C4-2B (cell line): ENCODE measurements around the gene CACNA1H.
"Not testable (repeated sequence)": the region's sequence is repeated elsewhere in the genome, so short reads cannot be mapped to it uniquely, and the experiment has no call there.

ENCODE experiments used
- H3K27ac ChIP-seq: fragments of 450-650 bp; 2 replicates; pipeline ENCODE4 v1.5.1; 2017
- ZFX ChIP-seq: fragments of 450-650 bp; IDR thresholded peaks from 2 replicates; pipeline ENCODE4 v1.6.1; 2017
- TF ChIP-seq, protein P1 (sequence below): fragments of 450-650 bp; conservative IDR thresholded peaks from 2 replicates; pipeline ENCODE4 v1.5.1; 2017; ENCODE audit warnings: mild to moderate bottlenecking

CACNA1H gene

DNA sequence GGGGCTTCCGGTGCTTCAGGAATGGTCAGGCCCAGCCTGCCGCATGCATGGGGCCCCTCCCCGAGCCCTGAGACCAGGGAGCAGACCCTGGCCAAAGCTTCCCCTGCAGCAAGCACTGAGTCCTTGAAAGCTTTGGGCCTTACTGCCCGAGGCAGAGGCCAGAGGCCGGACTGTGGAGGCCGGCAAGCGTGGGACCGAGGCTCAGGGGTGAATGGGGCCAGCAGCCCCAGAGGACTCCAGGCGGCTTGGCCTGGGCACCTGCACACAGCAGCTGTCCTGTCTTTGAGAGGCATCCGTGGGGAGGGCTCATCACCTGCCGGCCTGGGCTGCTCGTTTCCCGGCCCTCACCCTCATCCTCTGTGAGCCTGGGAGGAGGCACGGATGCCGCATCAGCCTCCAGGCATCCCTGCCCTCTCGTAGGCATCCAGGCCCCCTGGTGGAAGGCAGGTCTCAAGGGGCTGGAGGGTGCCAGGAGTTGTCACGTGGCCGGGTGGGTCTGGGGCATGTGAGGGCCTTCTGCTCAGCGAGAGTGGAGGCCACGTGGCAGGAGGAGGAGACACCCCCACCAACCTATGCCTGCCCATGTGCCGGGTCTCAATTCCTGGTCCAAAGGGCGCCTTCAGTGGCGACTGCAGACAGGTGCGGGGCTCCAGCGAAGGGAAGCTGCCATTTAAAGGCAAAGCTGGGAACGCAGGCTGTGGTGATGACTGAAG lies 31.4 kb downstream of the CACNA1H start:
- no peak overlapping the region for H3K27ac ChIP-seq
- TF ChIP-seq, protein P1, sequence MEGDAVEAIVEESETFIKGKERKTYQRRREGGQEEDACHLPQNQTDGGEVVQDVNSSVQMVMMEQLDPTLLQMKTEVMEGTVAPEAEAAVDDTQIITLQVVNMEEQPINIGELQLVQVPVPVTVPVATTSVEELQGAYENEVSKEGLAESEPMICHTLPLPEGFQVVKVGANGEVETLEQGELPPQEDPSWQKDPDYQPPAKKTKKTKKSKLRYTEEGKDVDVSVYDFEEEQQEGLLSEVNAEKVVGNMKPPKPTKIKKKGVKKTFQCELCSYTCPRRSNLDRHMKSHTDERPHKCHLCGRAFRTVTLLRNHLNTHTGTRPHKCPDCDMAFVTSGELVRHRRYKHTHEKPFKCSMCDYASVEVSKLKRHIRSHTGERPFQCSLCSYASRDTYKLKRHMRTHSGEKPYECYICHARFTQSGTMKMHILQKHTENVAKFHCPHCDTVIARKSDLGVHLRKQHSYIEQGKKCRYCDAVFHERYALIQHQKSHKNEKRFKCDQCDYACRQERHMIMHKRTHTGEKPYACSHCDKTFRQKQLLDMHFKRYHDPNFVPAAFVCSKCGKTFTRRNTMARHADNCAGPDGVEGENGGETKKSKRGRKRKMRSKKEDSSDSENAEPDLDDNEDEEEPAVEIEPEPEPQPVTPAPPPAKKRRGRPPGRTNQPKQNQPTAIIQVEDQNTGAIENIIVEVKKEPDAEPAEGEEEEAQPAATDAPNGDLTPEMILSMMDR: no peak; the same call in 1 of the 2 replicates
- TF ChIP-seq ZFX: no peak

DNA sequence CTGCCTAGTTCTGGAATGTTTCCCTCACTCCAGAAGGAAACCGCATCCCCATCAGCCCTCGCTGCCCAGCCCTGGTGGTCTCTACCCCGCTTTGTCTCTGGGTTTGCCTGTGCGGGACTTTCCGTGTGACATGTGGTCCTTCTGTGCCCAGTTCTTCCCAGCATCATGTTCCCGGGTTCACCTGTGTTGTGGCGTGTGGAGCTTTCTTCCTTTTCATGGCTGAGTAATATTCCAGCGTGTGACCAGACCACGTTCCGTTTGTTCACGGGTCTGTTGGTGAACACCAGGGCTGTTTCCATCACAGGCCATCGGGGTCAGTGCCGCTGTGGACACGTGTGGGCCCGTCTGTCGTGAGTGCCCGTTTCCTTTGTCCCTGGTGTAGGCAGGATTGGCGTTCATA lies 32.1 kb downstream of the CACNA1H start:
- H3K27ac ChIP-seq: no peak overlapping the region
- TF ChIP-seq, protein P1: no peak
- no peak for TF ChIP-seq ZFX

DNA sequence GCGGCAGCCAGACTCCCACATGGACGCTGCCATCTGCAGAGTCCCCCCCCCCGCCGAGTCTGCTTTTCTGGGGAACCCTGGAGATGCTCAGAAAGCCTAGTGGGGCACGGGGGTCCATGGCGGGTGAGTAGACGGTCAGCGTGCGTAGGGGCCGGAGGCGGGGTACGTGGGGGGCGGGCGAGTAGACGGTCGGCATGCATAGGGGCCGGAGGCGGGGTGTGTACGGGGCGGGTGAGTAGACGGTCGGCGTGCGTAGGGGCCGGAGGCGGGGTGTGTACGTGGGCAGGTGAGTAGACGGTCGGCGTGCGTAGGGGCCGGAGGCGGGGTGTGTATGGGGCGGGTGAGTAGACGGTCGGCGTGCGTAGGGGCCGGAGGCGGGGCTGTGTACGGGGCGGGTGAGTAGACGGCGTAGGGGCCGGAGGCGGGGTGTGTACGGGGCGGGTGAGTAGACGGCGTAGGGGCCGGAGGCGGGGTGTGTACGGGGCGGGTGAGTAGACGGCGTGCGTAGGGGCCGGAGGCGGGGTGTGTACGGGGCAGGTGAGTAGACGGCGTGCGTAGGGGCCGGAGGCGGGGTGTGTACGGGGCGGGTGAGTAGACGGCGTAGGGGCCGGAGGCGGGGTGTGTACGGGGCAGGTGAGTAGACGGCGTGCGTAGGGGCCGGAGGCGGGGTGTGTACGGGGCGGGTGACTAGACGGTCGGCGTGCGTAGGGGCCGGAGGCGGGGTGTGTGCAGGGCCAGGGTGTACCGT lies 32.7 kb downstream of the CACNA1H start:
- H3K27ac ChIP-seq: not testable (repeated sequence)

DNA sequence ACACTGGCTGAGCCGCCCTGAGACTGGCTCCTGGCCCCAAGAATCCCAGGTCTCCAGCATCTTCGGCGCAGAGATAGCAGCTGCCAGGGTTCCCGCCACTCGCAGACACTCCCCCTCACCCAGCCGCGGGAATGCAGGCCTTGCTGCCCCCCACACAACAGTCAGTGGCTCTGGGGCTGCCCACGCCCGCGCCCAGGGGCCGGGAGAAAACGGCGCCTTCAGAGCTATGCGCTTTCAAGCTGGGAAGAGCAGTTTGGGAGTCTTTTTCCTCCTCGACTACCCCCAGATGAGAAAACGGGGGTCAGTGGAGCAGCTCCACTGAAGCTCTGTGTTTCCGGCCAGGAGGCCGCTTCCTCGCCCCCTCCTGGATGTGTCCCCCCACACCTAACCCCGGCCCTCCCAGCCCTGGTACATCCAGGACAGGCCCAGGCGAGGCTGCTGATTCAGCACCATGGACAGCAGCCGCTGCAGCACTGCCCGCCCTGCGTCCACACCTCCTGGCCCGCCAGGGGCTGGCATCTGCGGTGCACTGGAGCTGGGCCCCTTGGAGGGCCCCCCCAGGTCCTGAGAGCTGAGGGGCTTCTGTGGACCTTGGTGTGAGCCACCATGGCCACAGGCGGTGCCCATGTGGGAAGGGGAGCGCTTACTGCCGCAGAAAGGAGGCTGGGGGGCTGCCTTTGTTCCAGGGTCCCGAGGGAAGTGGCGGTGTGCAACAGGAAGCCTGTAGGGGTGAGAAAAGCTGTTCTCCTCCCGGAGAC lies 35.7 kb downstream of the CACNA1H start:
- TF ChIP-seq, protein P1: no peak
- TF ChIP-seq ZFX: no peak
- H3K27ac ChIP-seq: no peak overlapping the region

DNA sequence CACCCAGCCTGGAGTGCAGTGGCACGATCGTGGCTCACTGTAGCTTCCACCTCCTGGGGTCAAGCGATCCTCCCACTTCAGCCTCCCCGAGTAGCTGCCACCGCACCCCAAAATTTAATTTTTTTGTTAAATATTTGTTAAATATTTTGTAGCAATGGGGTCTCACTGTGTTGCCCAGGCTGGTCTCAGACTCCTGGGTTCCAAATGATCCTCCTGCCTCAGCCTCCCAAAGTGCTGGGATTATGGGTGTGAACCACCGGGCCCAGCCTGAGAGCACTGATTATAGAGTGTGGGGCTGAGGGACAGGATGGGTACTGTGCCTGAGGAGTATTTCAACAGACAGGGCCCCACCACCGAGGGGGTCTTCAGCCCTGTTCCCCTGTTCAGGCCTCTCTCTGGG lies 36.5 kb downstream of the CACNA1H start:
- TF ChIP-seq, protein P1: no peak
- no peak for TF ChIP-seq ZFX
- H3K27ac ChIP-seq: no peak overlapping the region

DNA sequence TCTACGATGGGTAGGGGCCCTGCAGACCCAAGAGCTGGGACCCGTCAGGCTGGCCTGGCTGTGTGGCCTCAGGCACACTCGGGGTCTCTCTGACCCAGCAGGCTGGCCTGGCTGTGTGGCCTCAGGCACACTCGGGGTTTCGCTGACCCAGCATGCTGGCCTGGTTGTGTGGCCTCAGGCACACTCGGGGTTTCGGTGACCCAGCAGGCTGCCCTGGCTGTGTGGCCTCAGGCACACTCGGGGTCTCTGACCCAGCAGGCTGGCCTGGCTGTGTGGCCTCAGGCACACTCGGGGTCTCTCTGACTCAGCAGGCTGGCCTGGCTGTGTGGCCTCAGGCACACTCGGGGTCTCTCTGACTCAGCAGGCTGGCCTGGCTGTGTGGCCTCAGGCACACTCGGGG lies 37.9 kb downstream of the CACNA1H start:
- H3K27ac ChIP-seq: not testable (repeated sequence)

DNA sequence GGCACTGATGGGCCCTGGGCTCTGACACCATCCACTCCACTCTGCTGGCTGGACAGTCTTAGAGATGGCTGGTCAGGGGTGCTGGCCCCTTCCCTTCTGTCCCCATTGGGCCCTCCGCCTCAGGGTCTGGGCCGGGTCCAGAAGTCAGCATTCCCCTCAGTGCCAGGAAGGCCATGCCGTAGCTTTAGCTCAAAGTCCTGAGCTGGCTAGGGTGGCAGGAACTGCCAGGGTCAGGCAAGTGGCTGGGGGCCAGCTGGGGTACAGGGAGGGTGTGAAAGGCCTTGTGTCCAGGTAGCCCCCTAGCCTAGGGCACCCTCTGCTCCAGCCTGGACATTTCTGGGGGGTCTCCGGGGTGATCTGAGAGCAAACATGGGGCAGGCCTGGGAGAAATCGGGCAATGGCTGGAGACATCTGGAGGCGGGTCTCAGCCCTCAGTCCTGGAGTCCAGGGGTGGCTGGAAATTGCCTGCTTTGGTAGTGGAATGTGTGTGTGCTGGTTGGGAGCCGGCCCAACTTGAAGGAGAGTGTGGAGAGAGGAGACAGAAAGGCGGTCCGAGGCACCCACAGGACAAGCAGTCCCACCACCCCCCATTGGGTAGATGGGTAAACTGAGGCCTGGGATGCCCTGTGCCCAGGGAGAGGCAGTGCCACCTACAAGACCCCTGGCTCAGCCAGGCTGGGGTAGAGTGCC lies 39.6 kb downstream of the CACNA1H start:
- no peak overlapping the region for H3K27ac ChIP-seq
- TF ChIP-seq ZFX: no peak
- TF ChIP-seq, protein P1: no peak
